ENCODE data around the gene SLC35E4.
"Not testable (repeated sequence)": the region's sequence is repeated elsewhere in the genome, so short reads cannot be mapped to it uniquely, and the experiment has no call there.

The SLC35E4 gene

DNA sequence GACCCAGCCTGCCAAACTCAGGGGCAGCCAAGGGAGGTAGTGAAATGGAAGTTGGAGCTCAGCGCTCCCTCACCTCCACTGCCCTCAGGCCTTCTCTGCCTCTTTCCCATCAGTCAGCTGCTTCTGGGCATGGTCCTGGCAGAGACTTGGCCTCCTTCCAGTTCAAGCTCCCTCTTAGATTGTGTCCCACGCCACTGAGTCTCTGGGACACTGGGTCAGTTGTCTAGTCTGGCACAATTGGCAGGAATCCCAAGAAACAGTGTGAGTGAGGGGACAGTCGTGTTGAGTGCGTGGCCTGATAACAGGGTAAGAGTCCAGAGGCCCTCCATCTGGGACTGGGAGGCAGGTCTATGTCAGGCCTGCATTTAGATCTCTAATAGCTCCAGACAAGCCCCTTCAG lies 7.1 kb upstream of the SLC35E4 start:
- TF ChIP-seq, protein P1, sequence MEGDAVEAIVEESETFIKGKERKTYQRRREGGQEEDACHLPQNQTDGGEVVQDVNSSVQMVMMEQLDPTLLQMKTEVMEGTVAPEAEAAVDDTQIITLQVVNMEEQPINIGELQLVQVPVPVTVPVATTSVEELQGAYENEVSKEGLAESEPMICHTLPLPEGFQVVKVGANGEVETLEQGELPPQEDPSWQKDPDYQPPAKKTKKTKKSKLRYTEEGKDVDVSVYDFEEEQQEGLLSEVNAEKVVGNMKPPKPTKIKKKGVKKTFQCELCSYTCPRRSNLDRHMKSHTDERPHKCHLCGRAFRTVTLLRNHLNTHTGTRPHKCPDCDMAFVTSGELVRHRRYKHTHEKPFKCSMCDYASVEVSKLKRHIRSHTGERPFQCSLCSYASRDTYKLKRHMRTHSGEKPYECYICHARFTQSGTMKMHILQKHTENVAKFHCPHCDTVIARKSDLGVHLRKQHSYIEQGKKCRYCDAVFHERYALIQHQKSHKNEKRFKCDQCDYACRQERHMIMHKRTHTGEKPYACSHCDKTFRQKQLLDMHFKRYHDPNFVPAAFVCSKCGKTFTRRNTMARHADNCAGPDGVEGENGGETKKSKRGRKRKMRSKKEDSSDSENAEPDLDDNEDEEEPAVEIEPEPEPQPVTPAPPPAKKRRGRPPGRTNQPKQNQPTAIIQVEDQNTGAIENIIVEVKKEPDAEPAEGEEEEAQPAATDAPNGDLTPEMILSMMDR (IDR thresholded peaks at IDR 0.05) = no peak
- H3K4me3 ChIP-seq = no peak overlapping the region
- no peak overlapping the region for H3K27ac ChIP-seq
- no peak for DNase-seq (ENCODE audit: low spot score)

DNA sequence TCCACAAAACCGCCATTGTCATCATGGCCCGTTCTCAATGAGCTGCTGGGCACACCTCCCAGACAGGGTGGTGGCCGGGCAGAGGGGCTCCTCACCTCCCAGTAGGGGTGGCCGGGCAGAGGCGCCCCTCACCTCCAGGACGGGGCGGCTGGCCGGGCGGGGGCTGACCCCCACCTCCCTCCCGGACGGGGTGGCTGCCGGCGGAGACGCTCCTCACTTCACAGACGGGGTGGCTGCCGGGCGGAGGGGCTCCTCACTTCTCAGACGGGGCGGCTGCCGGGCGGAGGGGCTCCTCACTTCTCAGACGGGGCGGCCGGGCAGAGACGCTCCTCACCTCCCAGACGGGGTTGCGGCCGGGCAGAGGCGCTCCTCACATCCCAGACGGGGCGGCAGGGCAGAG lies 4.1 kb upstream of the SLC35E4 start:
- not testable (repeated sequence) for H3K27ac ChIP-seq; DNase-seq (ENCODE audit: low spot score); H3K4me3 ChIP-seq

DNA sequence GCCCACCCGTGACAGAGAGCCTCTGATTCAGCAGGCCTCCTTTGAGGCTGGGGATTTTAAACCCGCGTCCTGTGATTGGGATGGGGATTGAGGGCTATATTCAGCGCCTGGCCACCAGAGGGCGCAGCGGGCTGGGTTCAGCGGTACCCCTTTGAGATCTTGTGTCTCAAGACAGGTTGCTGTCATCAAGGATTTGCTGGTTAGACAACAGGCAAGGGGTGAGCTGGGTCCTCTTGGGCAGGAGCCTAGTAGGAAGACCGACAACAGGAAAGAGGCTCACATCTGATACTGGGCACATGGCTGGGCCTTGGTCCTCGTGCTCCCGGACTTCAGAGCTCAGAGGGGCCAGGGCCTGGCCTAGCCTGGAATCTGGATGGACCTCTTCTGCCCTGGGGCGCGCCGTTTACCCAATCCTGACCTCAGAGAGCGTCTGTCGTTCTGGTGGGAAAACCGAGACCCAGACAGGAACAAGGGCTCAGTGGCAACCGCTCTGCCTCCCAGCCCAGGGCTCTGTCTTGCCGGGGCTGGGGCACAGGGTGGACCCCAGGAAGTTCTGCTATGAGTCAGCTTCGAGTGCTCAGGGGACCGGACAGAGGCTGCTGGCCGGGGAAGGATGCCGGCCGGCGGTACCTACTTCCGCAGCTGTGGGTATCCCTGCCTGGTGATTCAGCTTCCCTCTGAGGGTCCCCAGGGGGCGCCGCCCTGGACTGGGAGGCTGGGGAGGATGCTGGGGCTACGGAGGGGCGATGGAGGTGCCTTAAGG lies 929 bp upstream of the SLC35E4 start:
- Histone ChIP-seq H3K4me3 (peak overlapping the region; percentile 97), H3K27ac (peak overlapping the region; percentile 89 to 100)
- TF ChIP-seq, protein P1 (IDR thresholded peaks at IDR 0.05) = peak; percentile 89
- DNase-seq (ENCODE audit: low spot score) = peak; percentile 88

DNA sequence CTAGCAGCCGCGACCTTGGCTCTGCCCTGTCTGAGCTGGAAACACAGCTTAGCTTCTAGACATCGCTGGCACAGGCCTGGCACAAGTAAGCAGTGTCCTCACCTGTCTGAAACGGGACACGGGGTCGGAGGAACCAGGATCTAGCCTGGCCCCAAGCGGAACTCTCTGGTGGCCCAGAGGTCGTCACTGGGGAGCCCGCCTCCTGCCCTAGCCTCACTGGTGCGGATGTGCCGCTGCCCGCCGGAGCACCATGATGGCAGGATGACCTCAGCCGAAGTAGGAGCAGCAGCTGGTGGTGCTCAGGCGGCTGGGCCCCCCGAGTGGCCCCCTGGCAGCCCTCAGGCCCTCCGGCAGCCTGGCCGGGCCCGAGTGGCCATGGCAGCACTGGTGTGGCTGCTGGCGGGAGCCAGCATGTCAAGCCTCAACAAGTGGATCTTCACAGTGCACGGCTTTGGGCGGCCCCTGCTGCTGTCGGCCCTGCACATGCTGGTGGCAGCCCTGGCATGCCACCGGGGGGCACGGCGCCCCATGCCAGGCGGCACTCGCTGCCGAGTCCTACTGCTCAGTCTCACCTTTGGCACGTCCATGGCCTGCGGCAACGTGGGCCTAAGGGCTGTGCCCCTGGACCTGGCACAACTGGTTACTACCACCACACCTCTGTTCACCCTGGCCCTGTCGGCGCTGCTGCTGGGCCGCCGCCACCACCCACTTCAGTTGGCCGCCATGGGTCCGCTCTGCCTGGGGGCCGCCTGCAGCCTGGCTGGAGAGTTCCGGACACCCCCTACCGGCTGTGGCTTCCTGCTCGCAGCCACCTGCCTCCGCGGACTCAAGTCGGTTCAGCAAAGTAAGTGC lies 871 bp downstream of the SLC35E4 start:
- no peak for DNase-seq (ENCODE audit: low spot score)
- TF ChIP-seq, protein P1 (IDR thresholded peaks at IDR 0.05) = no peak
- H3K27ac ChIP-seq = peak overlapping the region; percentile 89 to 100
- H3K4me3 ChIP-seq = peak overlapping the region; percentile 97

DNA sequence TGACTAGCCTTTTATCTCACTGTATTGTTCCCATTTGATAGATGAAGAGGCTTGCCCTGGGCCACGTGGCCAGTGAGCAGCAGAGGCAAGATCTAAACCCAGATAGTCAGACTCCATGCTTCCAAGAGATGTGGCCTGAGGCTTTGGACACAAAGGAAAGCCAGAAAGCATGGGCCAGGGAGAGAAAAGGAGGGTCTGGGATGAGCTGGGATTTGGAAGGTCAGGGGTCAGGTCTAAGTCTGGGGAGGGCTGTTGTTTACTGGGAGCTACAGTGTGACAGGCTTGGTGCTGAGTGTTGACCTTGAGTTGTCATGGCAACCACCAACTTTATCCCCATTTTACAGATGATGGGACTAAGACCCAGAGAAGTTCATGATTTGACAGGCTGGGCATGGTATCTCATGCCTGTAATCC lies 2.1 kb downstream of the SLC35E4 start:
- H3K4me3 ChIP-seq = peak overlapping the region; percentile 18

DNA sequence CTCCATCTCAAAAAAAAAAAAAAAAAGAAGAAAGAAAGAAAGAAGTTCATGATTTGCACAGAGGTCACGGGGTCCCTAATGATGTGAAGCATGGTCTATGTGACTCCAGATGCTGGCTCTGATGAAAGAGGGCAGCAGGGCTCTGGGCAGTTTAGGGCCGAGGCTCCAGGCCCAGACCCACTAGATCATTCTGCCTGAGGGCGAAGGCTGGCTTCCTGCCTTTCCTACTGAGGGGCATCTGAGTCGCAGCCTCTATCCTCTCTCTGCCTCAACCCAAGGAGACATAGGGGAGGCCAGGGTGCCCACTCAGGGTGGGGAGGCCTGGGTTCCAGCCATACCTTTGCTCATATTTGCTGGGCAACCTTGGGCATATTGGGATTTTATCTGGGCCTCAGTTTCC lies 4.8 kb downstream of the SLC35E4 start:
- TF ChIP-seq, protein P1 (IDR thresholded peaks at IDR 0.05) = no peak
- DNase-seq (ENCODE audit: low spot score) = no peak
- Histone ChIP-seq H3K27ac (no peak overlapping the region), H3K4me3 (no peak overlapping the region)

More for the DNA sequence above, 2.1 kb downstream of the SLC35E4 start:
- DNase-seq (ENCODE audit: low spot score) = no peak
- TF ChIP-seq, protein P1 (IDR thresholded peaks at IDR 0.05) = no peak
- no peak overlapping the region for H3K27ac ChIP-seq

DNA sequence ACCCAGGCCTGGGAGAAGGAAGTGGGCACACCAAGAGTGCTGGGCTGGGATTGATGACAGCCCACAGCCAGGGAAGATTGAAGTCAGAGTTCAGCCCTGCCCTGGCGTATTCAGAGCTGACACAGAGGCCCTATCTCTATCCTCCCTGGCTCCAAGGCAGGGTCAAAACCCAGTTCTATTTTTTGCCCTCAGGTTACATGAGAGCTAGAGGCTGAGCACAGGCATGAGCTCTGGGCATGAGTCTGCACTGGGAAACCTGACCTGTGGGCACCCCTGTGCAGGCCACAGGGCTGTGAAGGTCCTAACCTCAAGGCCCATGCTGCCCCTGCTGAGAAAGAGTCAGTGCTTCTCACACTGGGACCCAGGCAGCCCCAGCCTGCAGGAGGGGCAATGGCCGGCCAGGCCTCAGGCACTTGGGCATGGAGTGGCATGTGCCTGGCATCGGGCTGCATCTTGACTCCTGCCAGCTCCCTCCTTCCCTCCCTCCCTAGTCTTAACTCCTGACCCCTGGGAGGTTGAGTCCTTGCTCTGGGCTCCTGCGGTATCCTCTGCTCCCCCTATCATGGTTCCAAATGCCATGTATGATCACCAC lies 5.4 kb downstream of the SLC35E4 start:
- Histone ChIP-seq H3K27ac (no peak overlapping the region), H3K4me3 (no peak overlapping the region)
- no peak for DNase-seq (ENCODE audit: low spot score)
- TF ChIP-seq, protein P1 (IDR thresholded peaks at IDR 0.05) = no peak
